HG02840 (cell line): ENCODE data around the gene SLCO3A1.

Experiments used
- ATAC-seq: cut with Tn5 transposase; IDR thresholded peaks from one replicate; pipeline ENCODE4 v1.9.1; 2021; ENCODE audit warnings: mild to moderate bottlenecking, moderate library complexity, moderate number of reproducible peaks; ENCODE audit not compliant: unreplicated experiment, low FRiP score

Gene SLCO3A1

DNA sequence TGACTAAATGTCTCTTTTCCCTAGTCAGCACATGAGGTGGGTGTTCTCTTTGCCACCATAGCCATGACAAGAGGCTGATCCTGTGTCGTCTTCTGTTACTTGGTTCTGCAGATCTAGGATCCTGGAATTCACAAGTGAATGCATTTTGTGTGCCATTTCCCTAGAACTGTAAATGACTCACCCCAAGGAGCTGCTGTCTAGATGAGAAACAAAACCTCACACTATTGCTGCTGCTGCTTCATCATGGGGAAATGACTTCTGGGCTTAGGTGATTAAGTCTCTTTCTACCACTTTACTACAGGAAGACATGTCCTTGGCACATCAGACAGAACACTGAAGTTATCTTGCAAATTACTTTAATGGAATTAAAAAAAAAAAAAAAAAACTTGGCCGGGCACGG is 54.9 kb downstream of the SLCO3A1 start:
- no peak for ATAC-seq

GRCh38 chr15:91909111-91909510 is 55.6 kb downstream of the SLCO3A1 start:
- no peak for ATAC-seq

DNA sequence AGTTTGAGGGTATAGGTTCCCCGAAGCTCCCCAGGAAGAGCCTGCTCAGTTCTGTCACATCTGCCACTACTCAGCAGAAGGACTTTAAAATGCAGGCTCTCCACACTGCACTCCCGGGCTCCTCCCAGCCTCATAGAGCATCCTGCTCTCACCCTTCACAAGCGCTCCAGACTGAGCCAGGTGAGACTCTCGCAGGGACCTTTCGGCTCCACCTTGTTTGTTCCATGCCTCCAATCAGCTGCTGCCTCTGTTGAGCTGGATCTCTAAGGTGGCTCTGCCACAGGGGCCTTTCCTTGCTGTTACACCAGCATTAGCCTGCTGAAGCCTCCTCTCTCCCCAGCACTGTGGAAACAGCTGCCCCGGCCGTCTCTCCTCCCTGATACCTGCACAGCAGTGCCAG is 56.1 kb downstream of the SLCO3A1 start:
- no peak for ATAC-seq

DNA sequence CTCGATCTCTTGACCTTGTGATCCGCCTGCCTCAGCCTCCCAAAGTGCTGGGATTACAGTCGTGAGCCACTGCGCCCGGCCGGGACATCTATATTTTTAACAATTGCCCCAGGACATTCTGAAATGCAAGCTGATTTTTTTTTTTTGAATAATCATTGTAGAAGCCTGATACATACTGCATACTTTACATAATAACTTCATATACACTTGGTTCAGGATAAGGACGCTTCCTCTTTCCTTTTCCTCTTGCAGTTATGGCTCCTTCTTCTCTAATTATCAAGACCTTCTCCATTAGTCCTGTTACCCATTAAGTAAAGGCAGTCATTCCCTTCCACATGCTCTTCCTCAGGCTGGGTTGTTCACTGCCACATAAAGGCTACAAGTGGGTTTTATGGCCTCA is 58.3 kb downstream of the SLCO3A1 start:
- no peak for ATAC-seq

DNA sequence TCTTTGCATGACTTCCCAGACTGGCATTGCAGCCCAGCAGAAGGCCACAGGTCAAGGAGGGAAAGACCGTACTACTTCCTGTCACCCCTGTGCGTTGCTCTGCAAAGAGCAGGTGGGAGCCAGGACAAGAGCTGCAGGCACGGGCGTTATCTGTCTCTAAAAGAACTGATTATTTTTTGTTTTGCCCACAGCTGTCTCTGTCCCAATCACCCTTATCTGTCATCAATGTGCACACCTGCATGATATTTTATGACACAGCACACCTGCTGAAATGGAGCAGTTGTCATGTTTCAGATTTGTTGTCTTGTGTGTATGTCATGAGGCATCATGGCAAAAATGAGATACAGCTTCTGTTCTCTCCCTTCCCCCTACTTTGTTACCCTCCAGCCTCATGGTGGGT is 58.8 kb downstream of the SLCO3A1 start:
- no peak for ATAC-seq

DNA sequence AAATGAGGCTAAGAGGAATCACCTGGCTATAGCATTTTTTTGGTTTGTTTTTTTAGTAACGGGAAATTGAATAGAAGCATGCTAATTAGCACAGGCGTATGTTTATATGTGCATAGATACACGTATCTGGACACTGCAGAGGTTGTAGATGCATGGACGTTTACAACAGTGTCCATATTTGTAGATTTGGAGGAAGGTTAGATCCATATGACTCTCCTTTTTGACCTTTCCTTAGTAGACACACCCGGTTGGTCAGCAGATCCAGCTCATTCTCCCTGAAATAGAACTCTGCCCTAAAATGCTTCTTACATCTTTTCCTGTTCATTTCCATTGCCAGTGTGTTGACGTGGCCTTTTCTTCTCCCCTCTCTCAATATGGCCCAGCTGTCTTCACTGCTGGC is 60.1 kb downstream of the SLCO3A1 start:
- ATAC-seq: no peak

GRCh38 chr15:91915576-91915975 is 62.1 kb downstream of the SLCO3A1 start:
- no peak for ATAC-seq

DNA sequence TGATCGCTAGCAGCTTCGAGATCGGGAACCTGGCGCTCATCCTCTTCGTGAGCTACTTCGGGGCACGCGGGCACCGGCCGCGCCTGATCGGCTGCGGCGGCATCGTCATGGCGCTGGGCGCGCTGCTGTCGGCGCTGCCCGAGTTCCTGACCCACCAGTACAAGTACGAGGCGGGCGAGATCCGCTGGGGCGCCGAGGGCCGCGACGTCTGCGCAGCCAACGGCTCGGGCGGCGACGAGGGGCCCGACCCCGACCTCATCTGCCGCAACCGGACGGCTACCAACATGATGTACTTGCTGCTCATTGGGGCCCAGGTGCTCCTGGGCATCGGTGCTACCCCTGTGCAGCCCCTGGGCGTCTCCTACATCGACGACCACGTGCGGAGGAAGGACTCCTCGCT is 62.5 kb downstream of the SLCO3A1 start:
- no peak for ATAC-seq

GRCh38 chr15:91917686-91918360 is 64.3 kb downstream of the SLCO3A1 start:
- ATAC-seq: no peak

DNA sequence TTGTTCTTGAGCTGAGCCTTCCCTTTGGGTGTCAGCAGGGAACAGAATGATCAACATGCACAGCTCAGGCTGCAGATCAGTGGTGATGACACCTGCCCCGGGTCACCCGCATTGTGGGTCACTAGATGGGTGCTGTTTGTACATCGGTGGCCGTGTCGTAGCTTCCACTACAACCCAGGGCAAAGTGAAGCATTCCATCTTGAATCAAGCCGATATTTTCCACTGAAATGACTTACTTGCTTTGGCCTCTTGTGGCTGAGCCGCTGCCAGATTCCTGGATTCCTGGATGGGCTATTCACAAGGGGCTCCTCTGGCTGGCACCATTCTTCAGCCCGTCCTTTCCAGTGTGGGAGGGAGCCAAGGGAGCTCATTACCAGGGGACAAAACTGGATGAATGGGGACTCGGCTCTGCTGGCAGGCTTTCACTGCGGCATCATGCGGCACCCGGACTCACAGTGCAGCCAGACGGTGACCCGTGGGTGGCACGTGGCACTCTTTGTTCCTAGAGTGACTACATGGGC is 65.6 kb downstream of the SLCO3A1 start:
- no peak for ATAC-seq

DNA sequence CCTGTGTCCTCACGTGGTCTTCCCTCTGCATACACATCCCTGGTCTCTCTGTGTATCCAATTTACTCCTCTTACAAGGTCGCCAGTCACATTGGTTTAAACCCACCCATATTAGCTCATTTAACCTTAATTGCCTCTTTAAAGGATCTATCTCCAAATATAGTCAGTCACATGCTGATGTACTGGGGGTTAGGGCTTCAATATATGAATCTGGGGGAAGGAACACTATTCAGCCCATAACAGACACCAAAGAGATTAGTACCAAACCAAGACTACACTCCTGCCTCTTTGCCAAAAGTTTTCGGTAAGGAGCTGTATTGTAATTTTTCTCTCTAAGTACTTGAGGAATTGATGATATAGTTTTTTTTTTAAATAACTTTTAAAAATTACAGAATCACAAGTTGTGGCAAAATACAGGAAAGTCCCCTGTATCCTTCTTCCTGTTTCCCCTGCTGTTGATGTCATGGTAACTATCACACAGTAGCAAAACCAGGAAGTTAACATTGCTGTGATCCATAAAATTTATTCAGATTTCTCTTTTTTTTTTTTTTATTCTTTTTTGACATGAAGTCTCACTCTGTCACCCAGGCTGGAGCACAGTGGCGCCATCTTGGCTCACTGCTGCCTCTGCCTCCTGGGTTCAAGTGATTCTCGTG is 67.8 kb downstream of the SLCO3A1 start:
- ATAC-seq: no peak

DNA sequence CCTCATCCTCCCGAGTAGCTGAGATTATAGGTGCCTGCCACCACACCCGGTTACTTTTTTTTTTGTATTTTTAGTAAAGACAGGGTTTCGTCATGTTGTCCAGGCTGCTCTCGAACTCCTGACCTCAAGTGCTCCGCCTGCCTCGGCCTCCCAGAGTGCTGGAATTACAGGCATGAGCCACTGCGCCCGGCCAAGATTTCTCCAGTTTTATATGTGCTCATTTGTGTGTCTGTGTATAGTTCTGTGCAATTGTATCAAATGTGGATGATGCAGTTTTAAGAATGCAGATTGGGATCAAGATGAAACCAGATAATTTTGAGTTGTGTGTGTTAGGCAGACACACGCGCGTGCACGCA is 68.3 kb downstream of the SLCO3A1 start:
- no peak for ATAC-seq

DNA sequence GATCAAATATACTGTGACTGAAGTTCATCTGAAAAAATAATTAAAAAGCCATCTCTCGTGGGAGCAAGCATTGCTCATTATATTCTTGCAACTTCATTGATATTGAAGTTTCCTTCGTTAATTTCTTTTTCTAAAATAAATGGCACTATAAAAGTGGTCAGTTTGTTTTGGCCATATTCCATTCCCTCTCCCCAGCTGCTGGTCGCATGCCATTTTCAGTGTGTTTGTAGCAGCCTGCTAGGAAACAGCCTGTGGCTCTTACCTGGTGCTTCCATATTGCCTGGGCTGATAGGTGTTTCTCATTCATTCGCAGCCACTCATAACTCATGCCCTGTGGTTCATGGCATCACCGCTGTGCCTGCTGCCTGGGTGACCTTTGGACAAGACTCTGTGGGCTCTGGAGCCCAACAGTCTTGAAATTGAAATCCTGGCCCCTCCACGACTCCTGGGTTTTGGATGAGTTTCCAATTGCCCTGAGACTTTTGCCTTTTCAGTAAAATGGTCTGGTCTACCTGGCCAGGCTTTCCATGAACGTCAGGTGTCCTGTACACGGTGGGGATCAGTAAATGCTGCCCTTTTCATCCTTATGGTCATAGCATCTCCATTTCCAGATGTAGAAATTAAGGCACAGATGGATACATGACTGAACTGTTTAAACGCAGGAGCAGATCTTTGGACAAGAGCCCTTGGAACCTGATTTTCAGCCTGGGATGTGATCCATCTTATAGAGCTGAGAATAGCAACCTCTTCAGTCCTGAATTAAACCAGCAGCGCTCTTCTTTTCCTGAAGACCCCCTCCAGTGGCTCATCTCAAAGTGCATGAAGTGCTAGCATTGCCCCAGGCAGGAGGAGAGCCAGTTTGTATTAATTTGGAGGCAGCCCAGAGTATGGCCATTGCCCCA is 69.4 kb downstream of the SLCO3A1 start:
- ATAC-seq: no peak

DNA sequence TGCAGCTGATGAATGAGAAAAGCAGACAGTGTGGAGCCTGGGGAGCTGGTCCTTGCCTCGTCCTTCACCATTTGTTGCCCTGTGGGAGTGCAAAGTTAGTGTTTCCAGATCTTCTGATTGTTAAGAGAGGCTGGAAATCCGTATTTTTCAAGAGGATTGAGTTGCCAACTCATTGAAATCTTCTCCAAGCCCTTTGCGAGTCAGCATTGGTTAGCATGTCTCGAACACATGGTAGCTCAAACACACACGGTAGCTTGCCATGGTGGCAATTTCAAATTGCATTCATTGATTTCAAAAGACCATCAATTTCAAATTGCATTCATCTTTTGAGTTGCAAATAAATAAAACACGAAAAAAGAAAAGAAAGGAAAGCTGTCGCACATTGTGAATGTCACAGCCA is 70.7 kb downstream of the SLCO3A1 start:
- no peak for ATAC-seq

GRCh38 chr15:91924837-91925495 is 71.5 kb downstream of the SLCO3A1 start:
- no peak for ATAC-seq

- no peak for ATAC-seq
These were observed 72.3 kb downstream of the SLCO3A1 start for GRCh38 chr15:91925794-91926193.

GRCh38 chr15:91926908-91927270 is 73.4 kb downstream of the SLCO3A1 start:
- no peak for ATAC-seq

DNA sequence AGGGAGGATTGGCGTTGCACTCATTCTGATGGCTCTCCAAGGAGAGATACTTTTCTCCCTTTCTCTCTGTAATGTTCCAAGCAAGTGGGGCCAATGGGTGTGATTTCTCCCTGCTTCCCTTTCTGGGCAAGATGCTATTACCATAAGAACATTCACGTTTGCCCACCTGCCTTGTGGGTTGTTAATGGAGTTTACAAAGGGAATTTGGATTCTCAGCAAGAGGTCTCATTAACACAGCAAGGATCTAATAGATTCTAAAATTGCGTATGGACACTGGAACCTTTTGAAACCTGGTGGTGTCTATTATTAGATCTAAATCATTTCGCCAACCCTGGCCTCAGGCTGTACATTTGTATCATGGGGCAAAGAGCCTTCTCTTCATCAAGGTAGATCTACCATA is 74.1 kb downstream of the SLCO3A1 start:
- no peak for ATAC-seq

- ATAC-seq: no peak
These were observed 75.2 kb downstream of the SLCO3A1 start for GRCh38 chr15:91928675-91929074.

GRCh38 chr15:91929509-91929908 is 76.0 kb downstream of the SLCO3A1 start:
- ATAC-seq: no peak

- ATAC-seq: no peak
These were observed 76.6 kb downstream of the SLCO3A1 start for GRCh38 chr15:91930092-91930491.
